ENCODE measurements around the gene DENND4B.

Gene DENND4B

DNA sequence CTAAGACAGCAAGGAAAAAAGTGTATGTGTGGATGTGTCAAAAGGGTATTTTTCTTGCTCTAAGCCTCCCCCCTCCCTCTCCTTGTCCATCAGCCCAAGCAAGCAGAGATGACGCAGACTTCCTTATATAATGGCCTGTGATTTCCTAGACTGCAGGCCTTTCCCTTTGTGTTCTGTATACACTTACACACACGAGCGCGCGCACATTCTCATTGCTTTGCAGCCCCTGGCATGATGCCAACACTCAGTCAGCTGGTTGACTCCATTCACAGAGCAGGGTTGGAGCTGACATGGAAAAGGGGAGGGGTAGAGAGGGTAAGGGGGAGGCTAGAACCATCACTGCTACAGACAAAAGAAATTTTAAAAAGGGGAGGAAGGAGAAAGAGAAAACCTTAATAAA is 65.6 kb downstream of the DENND4B start:
- DNase-seq: peak; percentile 6

DNA sequence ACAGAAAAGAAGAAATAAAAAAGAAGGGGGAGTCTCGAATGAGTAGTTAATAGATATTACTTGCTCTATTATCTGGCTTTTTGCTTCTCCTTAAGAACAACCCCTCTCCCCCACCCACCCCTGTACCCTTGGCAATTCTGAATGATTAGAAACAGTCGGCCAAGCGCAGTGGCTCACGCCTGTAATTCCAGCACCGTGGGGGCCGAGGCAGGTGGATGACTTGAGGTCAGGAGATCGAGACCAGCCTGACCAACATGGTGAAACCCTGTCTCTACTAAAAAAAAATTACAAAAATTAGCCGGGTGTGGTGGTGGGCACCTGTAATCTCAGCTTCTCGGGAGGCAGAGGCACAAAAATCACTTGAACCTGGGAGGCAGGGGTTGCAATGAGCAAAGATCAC is 66.5 kb downstream of the DENND4B start:
- DNase-seq: no peak

All from activated CD4-positive, alpha-beta T cell treated with anti-CD3 and anti-CD28 coated beads, Interleukin-10, Interleukin-2, amounts not matched to agents 100 ng/mL and 50 ng/mL, durations not matched to agents 16 hours and 8 hours (primary cell).